ENCODE results near the gene CFLAR.
"Not testable (repeated sequence)": the region's sequence is repeated elsewhere in the genome, so short reads cannot be mapped to it uniquely, and the experiment has no call there.

The CFLAR gene

GRCh38 chr2:201182650-201183364, 66.8 kb downstream of the CFLAR start, which contains the start of gene CASP10:
TSS of gene CASP10 (plus strand) at chr2:201183141. CDS start at chr2:201185778, 2,637 bp downstream.
- Histone ChIP-seq H3K27ac (ENCODE audit: low read depth, low read length, poor library complexity, severe bottlenecking) (no peak within 1 kb of the TSS), H3K4me3 (ENCODE audit: low read depth, low read length, poor library complexity, severe bottlenecking) (peak within 1 kb of the TSS; percentile 39), H4K20me1 (ENCODE audit: insufficient read depth, low read length) (no peaks in the 10 kb centered on the region)

GRCh38 chr2:201183365-201183727, 67.4 kb downstream of the CFLAR start:
- Histone ChIP-seq H4K20me1 (ENCODE audit: insufficient read depth, low read length) (no peaks in the 10 kb centered on the region), H3K9me2 (ENCODE audit: low read depth, low read length) (no peaks in the 10 kb centered on the region), H2AFZ (ENCODE audit: low read length) (no peak overlapping the region), H3K9ac (ENCODE audit: low read length) (no peak overlapping the region), H3K27me3 (ENCODE audit: insufficient read depth, low read length) (peaks cover under 1% of the 10 kb centered on the region; the same call in 1 of the 2 replicates), H3K4me2 (ENCODE audit: low read length) (peak overlapping the region; percentile 49; the same call in 1 of the 2 replicates), H3K79me2 (ENCODE audit: insufficient read depth, low read length) (no peaks in the 10 kb centered on the region), H3K4me3 (ENCODE audit: low read depth, low read length, poor library complexity, severe bottlenecking) (peak overlapping the region; percentile 39), H3K9me3 (ENCODE audit: low read length) (peaks cover 9% of the 10 kb centered on the region), H3F3A (ENCODE audit: insufficient read depth, low read length) (no peaks in the 10 kb centered on the region), H3K4me1 (ENCODE audit: insufficient read depth, low read length, severe bottlenecking) (peaks cover 13% of the 10 kb centered on the region), H3K36me3 (ENCODE audit: insufficient read depth, low read length) (no peaks in the 10 kb centered on the region; the same call in 1 of the 2 replicates), H3K27ac (ENCODE audit: low read depth, low read length, poor library complexity, severe bottlenecking) (no peak overlapping the region)
- TF ChIP-seq CTCF (IDR thresholded peaks at IDR 0.05; ENCODE audit: low read length), result no peak
- no peak for TF ChIP-seq EZH2 (IDR thresholded peaks at IDR 0.05; ENCODE audit: borderline replicate concordance, low read length)

More at GRCh38 chr2:201182650-201183364, 66.8 kb downstream of the CFLAR start, which contains the start of gene CASP10:
- H3K9ac ChIP-seq (ENCODE audit: low read length), result no peak within 1 kb of the TSS
- H2AFZ ChIP-seq (ENCODE audit: low read length), result no peak within 1 kb of the TSS
- peaks cover 13% of the 10 kb centered on the region for H3K4me1 ChIP-seq (ENCODE audit: insufficient read depth, low read length, severe bottlenecking)
- no peaks in the 10 kb centered on the region for H3K9me2 ChIP-seq (ENCODE audit: low read depth, low read length)
- H3K4me2 ChIP-seq (ENCODE audit: low read length), result peak within 1 kb of the TSS; percentile 49
- TF ChIP-seq EZH2 (IDR thresholded peaks at IDR 0.05; ENCODE audit: borderline replicate concordance, low read length) (no peak), CTCF (IDR thresholded peaks at IDR 0.05; ENCODE audit: low read length) (peak; percentile 17; the same call in 1 of the 2 replicates)
- no peaks in the 10 kb centered on the region for H3K79me2 ChIP-seq (ENCODE audit: insufficient read depth, low read length)
- peaks cover 9% of the 10 kb centered on the region for H3K9me3 ChIP-seq (ENCODE audit: low read length)
- H3F3A ChIP-seq (ENCODE audit: insufficient read depth, low read length), result no peaks in the 10 kb centered on the region
- no peaks in the 10 kb centered on the region; the same call in 1 of the 2 replicates for H3K27me3 ChIP-seq (ENCODE audit: insufficient read depth, low read length)
- H3K36me3 ChIP-seq (ENCODE audit: insufficient read depth, low read length), result no peaks in the 10 kb centered on the region

GRCh38 chr2:201183835-201184234, 67.9 kb downstream of the CFLAR start:
- not testable (repeated sequence) for H2AFZ ChIP-seq (ENCODE audit: low read length); H3K9ac ChIP-seq (ENCODE audit: low read length); H3K4me3 ChIP-seq (ENCODE audit: low read depth, low read length, poor library complexity, severe bottlenecking); H3F3A ChIP-seq (ENCODE audit: insufficient read depth, low read length); H3K27ac ChIP-seq (ENCODE audit: low read depth, low read length, poor library complexity, severe bottlenecking); H3K79me2 ChIP-seq (ENCODE audit: insufficient read depth, low read length); H4K20me1 ChIP-seq (ENCODE audit: insufficient read depth, low read length); H3K9me3 ChIP-seq (ENCODE audit: low read length); H3K9me2 ChIP-seq (ENCODE audit: low read depth, low read length); H3K27me3 ChIP-seq (ENCODE audit: insufficient read depth, low read length); H3K36me3 ChIP-seq (ENCODE audit: insufficient read depth, low read length); H3K4me2 ChIP-seq (ENCODE audit: low read length)
- H3K4me1 ChIP-seq (ENCODE audit: insufficient read depth, low read length, severe bottlenecking), result peaks cover 13% of the 10 kb centered on the region

- not testable (repeated sequence) for H3K79me2 ChIP-seq (ENCODE audit: insufficient read depth, low read length); H3K9ac ChIP-seq (ENCODE audit: low read length); H3K4me3 ChIP-seq (ENCODE audit: low read depth, low read length, poor library complexity, severe bottlenecking); H3K27me3 ChIP-seq (ENCODE audit: insufficient read depth, low read length); H3K4me2 ChIP-seq (ENCODE audit: low read length); H3K9me3 ChIP-seq (ENCODE audit: low read length); H4K20me1 ChIP-seq (ENCODE audit: insufficient read depth, low read length); H3K9me2 ChIP-seq (ENCODE audit: low read depth, low read length); H2AFZ ChIP-seq (ENCODE audit: low read length); H3K36me3 ChIP-seq (ENCODE audit: insufficient read depth, low read length); H3F3A ChIP-seq (ENCODE audit: insufficient read depth, low read length); H3K27ac ChIP-seq (ENCODE audit: low read depth, low read length, poor library complexity, severe bottlenecking)
- H3K4me1 ChIP-seq (ENCODE audit: insufficient read depth, low read length, severe bottlenecking), result peaks cover 13% of the 10 kb centered on the region
Measured at GRCh38 chr2:201184248-201184647, 68.3 kb downstream of the CFLAR start.

Data from OCI-LY1 (cell line).